ENCODE results near the gene CDH13.

The CDH13 gene

DNA sequence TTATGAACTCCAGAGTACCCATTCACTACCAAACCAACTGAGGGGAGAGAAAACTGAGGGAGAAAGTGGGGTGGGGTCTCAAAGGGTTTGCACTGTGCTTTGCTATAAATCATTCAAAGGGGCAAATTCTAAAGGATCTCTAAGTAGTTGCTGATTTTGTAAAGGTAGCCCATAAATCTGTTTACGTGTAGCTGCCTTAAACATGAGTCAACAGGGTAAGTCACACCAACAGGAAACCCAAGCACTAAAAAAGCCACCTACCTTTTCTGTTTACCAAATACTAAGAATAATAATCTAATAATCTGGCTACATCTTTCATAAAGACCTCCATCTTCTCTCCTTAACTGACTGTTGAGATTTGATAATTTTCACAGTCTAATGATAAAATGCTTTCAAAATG lies 1172.6 kb downstream of the CDH13 start:
- peaks cover 4% of the 10 kb centered on the region for H3K4me1 ChIP-seq (ENCODE audit: insufficient read depth, poor library complexity, severe bottlenecking)
- H3K4me3 ChIP-seq (ENCODE audit: severe bottlenecking): no peak overlapping the region
- DNase-seq (ENCODE audit: low spot score) (no peak), ATAC-seq (ENCODE audit: low read depth) (no peak)
- H3K27ac ChIP-seq (ENCODE audit: poor library complexity, severe bottlenecking): no peak overlapping the region
- no peaks in the 10 kb centered on the region for H3K27me3 ChIP-seq (ENCODE audit: insufficient read depth, poor library complexity, severe bottlenecking)
- no peaks in the 10 kb centered on the region for H3K36me3 ChIP-seq (ENCODE audit: low read depth)
- TF ChIP-seq, protein P1, sequence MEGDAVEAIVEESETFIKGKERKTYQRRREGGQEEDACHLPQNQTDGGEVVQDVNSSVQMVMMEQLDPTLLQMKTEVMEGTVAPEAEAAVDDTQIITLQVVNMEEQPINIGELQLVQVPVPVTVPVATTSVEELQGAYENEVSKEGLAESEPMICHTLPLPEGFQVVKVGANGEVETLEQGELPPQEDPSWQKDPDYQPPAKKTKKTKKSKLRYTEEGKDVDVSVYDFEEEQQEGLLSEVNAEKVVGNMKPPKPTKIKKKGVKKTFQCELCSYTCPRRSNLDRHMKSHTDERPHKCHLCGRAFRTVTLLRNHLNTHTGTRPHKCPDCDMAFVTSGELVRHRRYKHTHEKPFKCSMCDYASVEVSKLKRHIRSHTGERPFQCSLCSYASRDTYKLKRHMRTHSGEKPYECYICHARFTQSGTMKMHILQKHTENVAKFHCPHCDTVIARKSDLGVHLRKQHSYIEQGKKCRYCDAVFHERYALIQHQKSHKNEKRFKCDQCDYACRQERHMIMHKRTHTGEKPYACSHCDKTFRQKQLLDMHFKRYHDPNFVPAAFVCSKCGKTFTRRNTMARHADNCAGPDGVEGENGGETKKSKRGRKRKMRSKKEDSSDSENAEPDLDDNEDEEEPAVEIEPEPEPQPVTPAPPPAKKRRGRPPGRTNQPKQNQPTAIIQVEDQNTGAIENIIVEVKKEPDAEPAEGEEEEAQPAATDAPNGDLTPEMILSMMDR (IDR thresholded peaks at IDR 0.05; ENCODE audit: poor library complexity, severe bottlenecking): no peak
- no peaks in the 10 kb centered on the region for H3K9me3 ChIP-seq (ENCODE audit: severe bottlenecking)

DNA sequence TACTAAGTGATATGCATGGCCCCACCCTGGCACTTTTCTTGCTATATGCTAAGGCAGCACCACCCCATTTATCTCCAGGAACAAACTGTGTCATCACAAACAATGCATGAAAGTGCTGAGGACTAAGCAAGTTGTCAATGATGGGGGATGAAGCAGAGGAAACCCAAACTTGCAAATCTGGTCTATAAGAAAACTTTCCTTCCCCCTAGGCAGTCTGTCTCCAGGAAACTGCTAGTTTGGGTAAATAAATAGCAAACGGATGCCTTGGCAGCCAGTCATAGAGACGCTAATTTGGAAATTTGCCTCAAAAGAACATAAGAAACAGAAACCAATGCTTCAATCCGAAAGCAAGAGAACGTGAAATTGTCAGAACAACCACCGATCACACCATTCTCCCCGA lies 1175.4 kb downstream of the CDH13 start:
- Histone ChIP-seq H3K27ac (ENCODE audit: poor library complexity, severe bottlenecking) (no peak overlapping the region), H3K36me3 (ENCODE audit: low read depth) (no peaks in the 10 kb centered on the region), H3K4me3 (ENCODE audit: severe bottlenecking) (peak overlapping the region; percentile 2), H3K4me1 (ENCODE audit: insufficient read depth, poor library complexity, severe bottlenecking) (peaks cover 4% of the 10 kb centered on the region), H3K9me3 (ENCODE audit: severe bottlenecking) (no peaks in the 10 kb centered on the region), H3K27me3 (ENCODE audit: insufficient read depth, poor library complexity, severe bottlenecking) (no peaks in the 10 kb centered on the region)
- DNase-seq (ENCODE audit: low spot score): no peak
- TF ChIP-seq, protein P1 (IDR thresholded peaks at IDR 0.05; ENCODE audit: poor library complexity, severe bottlenecking): no peak
- peak; percentile 74 for ATAC-seq (ENCODE audit: low read depth)

DNA sequence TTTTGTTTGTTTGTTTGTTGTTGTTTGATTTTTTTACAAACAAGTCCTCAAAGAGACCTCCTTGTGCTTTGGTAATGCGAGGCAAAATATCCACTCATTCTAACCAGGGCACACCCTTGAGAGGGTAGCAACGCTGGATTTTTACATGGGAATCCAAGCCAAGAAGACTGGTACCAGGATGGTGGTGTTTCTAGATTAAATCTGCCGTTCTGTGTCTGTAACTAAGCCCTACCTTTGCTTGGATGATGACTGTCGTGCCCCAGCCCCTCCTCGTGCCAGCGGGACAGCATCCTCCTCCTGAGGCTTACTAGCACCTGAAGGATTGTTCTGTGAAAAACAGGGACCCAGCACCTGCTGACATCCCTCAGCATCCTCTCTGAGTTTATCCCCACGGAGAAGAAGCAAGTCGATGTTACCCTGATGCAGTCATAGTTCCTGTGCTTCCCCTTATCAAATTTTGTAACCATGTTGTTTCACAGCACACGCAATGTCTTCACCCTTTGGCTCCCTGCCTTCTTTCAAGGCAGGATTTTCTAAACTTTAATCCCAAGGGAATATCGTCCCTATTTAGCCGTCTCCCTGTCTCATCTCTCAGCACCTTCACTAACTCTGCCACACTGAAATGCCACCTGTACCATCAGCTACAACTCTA lies 1175.9 kb downstream of the CDH13 start:
- Histone ChIP-seq H3K36me3 (ENCODE audit: low read depth) (no peaks in the 10 kb centered on the region), H3K27ac (ENCODE audit: poor library complexity, severe bottlenecking) (no peak overlapping the region), H3K4me3 (ENCODE audit: severe bottlenecking) (peak overlapping the region; percentile 2), H3K27me3 (ENCODE audit: insufficient read depth, poor library complexity, severe bottlenecking) (no peaks in the 10 kb centered on the region), H3K4me1 (ENCODE audit: insufficient read depth, poor library complexity, severe bottlenecking) (peaks cover 4% of the 10 kb centered on the region), H3K9me3 (ENCODE audit: severe bottlenecking) (no peaks in the 10 kb centered on the region)
- TF ChIP-seq, protein P1 (IDR thresholded peaks at IDR 0.05; ENCODE audit: poor library complexity, severe bottlenecking): no peak
- DNase-seq (ENCODE audit: low spot score) (no peak), ATAC-seq (ENCODE audit: low read depth) (no peak)

DNA sequence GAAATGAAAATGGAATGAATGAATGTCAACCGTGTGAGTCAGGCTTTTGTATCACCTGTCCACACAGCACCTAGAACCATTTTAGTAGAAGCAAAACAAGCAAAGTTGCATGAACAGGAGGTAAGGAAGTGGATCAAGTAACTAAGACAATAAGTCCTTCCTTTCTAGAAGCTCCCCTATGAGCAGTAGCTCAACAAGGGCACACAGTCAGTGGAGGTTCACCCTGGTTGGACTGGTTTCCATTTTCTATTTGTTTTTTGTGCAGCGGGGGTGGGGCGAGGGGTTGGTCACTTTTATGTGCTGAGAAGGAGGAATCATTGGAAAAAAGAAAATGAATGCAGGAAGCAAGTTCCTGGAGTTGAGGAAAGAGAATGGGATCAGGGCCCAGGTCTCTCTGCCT lies 1177.0 kb downstream of the CDH13 start:
- Histone ChIP-seq H3K4me1 (ENCODE audit: insufficient read depth, poor library complexity, severe bottlenecking) (peaks cover 5% of the 10 kb centered on the region), H3K4me3 (ENCODE audit: severe bottlenecking) (no peak overlapping the region), H3K36me3 (ENCODE audit: low read depth) (no peaks in the 10 kb centered on the region), H3K9me3 (ENCODE audit: severe bottlenecking) (no peaks in the 10 kb centered on the region), H3K27ac (ENCODE audit: poor library complexity, severe bottlenecking) (no peak overlapping the region), H3K27me3 (ENCODE audit: insufficient read depth, poor library complexity, severe bottlenecking) (no peaks in the 10 kb centered on the region)
- ATAC-seq (ENCODE audit: low read depth) (no peak), DNase-seq (ENCODE audit: low spot score) (no peak)
- TF ChIP-seq, protein P1 (IDR thresholded peaks at IDR 0.05; ENCODE audit: poor library complexity, severe bottlenecking): no peak

DNA sequence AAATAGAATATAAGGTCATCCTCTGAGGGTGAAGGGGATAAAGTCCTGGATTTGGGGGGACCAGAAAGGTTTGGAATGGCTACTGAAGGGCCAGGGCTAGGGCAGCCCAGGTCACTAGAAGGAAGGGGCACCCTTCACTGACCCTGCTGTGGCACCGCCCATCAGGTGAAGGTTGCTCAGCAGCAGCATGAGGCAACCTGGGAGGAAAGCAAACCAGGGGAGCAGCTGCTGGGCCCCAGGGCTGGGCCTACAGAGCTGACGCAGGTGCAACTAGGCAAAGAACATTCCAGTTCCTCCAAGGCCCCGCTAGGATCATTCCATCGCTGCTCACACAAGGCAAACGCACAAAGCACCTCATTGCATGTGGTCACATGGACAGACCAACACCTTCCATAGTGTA lies 1177.6 kb downstream of the CDH13 start:
- Histone ChIP-seq H3K4me1 (ENCODE audit: insufficient read depth, poor library complexity, severe bottlenecking) (peaks cover 8% of the 10 kb centered on the region), H3K4me3 (ENCODE audit: severe bottlenecking) (no peak overlapping the region), H3K27ac (ENCODE audit: poor library complexity, severe bottlenecking) (no peak overlapping the region), H3K27me3 (ENCODE audit: insufficient read depth, poor library complexity, severe bottlenecking) (no peaks in the 10 kb centered on the region), H3K9me3 (ENCODE audit: severe bottlenecking) (no peaks in the 10 kb centered on the region), H3K36me3 (ENCODE audit: low read depth) (no peaks in the 10 kb centered on the region; the same call in 1 of the 2 replicates)
- no peak for ATAC-seq (ENCODE audit: low read depth)
- no peak for DNase-seq (ENCODE audit: low spot score)
- TF ChIP-seq, protein P1 (IDR thresholded peaks at IDR 0.05; ENCODE audit: poor library complexity, severe bottlenecking): no peak

All from RWPE2 (cell line).